Right kidney (tissue), 1 donor: ENCODE data around the gene AP1G2.

Experiments used
- DNase-seq: peaks from one replicate; pipeline ENCODE4 v3.0.0-alpha.2; 2016

AP1G2 gene

DNA sequence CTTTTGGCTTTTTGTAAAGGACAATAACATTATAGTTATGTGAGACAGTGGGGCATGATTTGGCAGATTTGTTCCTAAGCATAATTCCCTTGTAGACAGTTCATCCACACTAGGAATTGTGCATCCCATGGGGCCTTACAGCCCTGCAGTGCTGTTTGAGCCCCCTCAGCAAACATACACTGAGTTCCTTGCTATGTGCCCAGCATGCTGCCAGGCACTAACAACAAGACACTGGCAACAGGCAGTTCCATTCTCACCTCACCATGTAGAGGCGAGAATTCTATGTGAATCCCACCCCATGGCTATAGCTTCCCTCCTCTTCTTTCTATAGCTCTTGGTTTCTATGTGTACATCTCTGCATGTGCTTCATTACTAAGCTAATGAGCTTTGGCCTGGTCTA is 9.6 kb downstream of the AP1G2 start:
- no peak for DNase-seq

DNA sequence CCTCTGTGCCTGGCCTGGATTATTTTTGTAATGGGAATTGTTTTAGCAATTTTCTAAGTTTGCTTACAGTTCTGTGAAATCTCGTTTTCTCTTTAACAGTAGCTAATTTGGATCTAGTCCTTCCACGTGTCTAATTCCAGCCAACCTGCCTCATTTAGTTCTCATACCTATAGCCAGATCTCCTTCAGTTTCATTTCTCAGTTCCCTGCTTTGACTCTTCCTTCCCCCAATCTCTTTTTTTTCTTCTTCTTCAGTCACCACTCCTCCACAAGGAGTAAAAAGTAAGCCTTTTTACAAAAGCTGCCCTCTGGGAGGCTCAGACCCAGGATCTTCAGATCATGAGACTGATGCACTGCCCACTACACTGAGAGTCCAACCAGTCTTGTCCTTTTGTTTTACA is 10.1 kb downstream of the AP1G2 start:
- DNase-seq: no peak

DNA sequence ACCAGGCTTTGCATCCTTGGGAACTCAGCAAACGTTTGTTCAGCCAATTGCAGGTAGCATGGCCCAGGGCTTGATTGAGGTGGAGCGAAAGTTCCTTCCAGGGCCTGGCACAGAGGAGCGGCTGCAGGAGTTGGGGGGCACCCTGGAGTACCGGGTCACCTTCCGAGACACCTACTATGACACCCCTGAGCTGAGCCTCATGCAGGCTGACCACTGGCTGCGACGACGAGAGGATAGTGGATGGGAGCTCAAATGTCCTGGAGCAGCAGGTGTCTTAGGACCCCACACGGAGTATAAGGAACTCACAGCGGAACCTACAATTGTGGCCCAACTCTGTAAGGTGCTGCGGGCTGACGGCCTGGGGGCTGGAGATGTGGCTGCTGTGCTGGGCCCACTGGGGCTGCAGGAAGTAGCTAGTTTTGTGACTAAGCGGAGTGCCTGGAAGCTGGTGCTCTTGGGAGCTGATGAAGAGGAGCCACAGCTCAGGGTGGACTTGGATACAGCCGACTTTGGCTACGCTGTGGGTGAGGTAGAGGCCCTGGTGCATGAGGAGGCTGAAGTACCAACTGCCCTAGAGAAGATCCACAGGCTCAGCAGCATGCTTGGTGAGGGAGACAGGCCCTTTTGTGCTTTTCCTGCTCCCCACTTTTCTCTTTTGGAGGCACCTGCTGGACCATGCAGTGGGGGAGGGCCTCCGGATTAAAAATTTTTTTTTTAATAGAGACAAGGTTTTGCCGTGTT is 10.7 kb downstream of the AP1G2 start:
- DNase-seq: no peak

DNA sequence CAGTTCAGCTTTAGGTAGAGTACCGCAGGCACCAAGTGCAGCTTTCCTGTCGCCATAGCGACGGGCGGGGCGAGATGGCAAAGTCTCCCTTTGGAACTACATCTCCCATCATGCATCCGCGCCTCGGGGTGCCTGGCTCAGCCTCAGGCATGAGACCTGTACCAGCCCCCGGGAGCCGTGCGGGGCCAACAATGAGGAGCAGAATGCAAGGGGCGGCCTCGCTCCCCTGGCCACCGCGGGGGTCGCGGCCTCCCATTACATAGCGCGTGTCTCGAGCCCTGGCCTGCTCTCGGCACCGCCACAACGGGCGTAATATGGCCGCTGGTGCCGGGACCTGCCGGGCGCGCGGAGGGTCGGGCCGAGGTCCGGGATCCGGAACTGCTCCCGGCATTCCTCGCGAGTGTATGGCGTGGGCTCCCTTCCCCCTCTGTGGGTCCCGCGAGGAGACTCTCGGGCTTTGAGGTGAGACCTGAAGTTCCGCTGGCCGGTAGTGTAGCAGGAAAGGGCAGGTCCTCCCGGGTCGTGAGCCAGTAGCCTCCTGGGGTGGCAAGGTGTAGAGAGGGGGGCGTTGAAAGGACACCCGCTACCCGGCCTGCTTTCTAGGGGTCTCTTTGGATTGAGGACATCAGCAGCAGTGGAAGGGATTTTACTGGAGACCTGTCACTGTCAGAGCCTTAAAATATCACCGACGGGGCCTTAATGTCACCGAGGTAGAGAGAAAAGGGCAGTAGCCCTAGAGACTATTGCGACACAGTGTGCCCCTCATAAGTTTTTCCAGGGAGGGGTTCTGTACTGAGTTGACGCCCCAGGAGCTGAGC is 11.5 kb downstream of the AP1G2 start, which contains the start of gene THTPA:
Gene THTPA, plus strand, starts transcription at position 390 of the 818 bp plus-strand sequence. CDS start 487 bp downstream, outside the sequence.
- peak; percentile 98 for DNase-seq

DNA sequence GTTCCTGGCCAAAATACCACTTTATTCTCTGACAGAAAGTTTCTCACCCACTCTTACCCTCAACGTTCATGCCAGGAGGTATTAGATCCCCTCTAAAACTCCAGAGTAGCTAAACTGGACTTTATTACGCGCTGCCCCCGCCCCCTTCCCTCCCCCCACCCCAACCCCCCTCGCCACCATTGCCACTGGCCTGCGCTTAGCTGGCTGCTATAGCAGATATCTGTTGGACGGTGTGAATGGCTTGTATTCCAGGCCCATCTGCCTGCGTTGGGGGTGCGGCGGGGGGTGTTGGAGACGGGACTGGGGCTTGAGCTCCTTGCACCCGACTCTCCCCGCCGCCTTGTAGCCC is 12.1 kb downstream of the AP1G2 start:
- no peak for DNase-seq

DNA sequence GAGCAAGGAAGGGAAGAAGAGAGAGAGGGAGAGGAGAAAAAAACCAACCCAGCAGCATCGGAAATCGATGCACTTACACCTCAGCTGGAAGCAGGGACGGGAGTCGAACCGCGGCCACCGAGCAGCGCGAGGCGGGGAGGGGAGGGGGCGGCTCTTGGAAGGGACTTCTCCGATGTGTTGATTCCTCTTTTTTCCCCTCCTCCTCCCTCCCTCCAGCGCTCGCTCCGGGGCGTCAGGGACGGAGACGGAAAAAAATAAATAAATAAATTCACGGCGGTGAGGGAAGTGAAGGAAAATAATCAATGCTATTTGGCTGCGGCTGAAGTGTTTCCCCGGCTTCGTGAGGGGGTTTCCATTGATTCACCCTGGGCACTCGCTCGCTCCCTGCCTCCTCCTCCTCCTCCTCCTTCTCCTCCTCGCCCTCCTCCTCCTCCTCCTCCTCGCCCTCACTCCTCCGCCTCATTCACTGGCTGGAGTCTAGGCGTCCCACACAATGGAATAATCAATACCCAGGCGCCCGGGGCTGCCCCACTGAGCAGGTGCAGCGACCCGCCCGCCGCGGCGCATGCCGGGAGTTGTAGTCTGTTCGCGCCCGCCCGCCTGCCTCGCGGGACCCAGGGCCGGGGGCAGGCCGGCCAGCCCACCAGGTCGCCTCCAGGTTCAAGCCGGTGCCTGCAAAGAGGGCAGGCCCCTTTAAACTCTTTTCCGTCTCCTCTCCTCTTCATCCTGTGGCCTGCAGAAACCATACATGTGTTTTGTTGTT is 16.1 kb downstream of the AP1G2 start, which contains the start of gene ZFHX2:
Gene ZFHX2, minus strand, starts transcription at position 500 of the 763 bp plus-strand sequence. CDS start 16,440 bp downstream, outside the sequence.
- DNase-seq: peak; percentile 81

DNA sequence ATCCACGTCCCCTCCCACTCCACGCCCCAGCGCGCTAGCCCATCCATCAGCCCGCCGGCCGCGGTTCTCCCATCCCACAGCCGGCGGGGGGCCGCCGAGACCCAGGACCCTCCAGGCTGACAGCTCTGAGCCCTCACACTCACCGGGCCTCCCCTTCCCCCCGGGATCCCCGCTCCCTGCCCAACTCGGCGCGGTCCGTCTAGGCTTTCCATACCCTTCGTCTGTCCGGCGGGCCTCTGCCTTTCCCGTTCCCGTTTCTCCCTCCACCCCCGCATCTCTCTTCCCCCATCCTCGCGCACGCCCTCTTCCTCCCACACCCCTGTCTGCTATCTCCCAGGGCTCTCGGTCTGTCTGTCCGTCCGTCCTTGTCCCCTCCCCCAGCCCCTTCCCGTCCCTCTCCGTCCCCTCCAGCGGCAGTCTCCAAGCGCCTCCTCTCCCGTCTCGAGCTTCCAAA is 16.8 kb downstream of the AP1G2 start:
- DNase-seq: peak; percentile 63

DNA sequence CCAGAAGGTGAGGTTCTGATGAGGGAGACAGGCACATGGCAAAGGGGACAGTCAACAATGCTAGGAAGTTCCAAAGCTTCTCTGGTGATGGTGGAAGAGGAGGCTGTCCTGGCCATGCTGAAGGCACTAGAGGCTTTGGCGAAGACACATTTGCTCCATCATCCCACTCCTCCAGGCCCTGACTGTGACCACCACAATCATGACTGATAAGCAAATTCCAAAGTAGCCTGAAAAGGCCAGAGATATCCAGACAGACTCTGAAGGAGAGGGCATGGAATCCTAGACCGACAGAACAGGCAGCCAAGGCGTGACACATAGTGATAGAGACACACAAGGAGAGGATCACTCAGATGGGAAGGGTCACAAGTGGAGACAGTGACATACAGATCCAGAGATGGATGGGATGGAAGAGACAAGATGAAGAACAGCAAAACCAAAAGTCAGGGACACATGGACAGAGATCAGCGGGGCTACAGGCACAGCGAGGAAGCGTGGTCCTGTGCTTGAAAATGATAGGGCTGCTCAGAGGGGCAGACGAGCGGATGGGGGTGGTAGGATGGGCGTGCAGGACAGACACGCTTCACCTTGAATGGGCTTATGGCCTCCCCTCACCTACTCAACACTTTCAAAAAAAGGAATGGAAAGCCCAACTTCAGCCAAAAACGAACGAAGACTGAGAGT is 17.3 kb downstream of the AP1G2 start:
- DNase-seq: no peak

DNA sequence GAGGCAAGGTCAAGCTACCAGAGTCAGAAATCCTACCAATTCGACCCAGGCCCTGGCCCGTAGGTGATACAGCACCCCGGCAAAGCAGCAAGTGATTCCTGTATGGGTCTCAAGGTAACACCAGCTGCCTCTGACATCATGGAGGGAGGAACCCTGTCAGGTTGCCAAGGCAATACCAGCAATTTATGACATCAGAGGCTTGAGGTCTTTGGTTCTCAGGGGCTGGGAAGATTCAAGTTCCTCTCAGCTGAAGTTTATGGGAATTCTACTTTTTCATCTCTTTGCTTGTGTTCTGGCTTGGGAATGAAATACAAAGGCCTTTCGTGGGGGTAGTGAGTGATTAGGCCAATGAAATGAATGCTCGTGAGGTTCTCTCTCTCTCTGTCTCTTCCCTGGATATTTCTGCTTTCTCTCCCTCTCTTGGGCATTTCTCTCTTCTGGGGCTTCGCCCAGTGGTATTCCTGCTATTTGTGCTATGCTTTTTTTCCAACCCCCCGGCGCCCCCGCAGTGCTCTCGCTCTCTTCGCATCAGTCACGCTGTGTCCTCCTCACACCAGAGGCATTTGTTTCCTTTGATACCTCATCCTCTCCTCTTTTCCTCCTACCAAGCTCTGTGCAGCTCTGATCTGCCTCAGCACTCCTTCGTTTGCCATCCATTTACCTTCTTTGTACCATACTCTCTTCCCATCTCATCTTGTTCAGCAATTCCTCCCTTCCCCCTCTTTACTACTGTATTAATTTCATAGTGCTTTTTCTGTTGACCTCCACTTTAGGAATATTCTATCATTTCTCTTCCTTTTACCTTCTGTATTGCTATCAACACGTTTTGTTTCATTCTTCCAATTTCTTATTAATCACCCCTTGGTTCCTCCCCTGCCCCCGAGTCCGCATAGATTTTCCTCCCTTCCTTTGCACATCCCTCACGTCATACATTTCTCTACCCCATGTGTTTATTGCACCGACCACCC is 19.0 kb downstream of the AP1G2 start:
- DNase-seq: no peak

DNA sequence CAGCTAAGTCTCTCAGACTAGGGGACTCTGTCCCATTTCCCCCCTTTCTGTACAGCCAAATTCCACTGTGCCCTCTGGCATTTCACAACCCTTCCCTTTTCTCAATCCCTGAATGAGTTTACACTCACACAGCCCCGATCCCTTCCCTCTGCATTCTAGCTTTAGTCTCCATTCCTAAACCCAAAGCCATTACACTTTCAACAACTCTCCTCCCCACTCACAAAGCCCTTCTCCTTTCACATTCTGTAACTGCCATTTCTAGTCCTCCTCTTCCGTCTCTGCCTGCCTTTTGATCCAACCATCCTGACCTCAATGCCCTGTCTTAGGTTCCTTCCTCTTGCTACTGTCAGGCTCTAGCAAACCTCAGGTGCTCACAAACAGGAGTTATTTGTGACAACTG is 19.7 kb downstream of the AP1G2 start:
- DNase-seq: no peak

DNA sequence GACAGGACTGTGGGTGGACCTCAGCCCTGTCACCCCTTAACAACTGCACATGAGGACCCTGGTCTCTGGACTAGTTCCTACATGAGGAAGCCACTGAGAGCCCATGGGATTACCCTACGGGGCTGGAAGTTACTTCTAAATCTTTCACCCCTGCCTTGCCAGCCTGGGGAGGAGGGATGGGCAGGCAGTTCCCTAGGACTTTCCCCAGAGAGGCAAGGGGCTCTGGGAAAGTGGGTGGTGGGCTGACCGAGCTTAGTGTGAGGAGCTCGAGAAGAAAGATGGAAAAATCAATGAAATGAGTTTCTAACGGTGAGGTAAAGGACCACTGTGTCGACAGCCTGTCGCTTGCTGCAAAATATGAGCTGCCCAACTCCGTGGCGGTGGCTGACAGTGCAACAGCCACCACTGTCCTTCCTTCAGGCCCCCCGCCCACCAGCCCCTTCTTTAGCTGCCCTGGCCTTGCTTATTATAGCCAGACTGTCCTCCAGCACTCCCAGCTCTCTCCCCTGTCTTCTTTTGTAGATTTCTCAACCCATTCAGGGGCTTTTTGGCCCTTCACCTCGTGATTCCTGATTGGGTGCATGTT is 21.0 kb downstream of the AP1G2 start:
- no peak for DNase-seq

DNA sequence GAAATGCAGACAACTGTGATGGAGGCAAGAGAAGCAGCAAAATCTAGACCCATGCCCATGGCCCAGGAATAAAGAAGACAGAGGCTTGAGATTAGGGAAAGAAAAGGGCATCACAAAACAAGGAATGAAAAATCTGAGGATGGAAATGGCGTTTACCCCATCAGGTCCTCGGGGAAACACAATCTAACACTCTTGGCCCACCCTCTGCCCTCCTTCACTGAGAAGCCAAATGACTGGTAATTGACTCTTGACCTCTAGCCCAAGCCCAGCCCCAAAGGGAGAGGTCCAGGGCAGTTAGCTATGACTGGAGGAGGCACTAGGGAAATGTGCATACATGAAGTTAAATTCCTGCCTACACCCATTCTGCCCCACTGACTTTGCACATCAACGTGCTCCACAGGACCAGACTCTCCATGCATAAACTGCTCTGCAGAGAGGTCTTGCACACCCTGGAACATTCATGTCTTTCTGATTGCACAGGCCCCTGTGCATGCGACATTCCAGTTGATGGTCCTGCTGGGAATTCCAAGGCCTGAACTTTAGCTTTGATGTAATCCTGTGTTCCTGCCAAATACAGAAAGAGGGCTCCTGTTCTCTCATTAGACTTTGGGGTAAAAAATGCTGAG is 21.7 kb downstream of the AP1G2 start:
- DNase-seq: no peak

DNA sequence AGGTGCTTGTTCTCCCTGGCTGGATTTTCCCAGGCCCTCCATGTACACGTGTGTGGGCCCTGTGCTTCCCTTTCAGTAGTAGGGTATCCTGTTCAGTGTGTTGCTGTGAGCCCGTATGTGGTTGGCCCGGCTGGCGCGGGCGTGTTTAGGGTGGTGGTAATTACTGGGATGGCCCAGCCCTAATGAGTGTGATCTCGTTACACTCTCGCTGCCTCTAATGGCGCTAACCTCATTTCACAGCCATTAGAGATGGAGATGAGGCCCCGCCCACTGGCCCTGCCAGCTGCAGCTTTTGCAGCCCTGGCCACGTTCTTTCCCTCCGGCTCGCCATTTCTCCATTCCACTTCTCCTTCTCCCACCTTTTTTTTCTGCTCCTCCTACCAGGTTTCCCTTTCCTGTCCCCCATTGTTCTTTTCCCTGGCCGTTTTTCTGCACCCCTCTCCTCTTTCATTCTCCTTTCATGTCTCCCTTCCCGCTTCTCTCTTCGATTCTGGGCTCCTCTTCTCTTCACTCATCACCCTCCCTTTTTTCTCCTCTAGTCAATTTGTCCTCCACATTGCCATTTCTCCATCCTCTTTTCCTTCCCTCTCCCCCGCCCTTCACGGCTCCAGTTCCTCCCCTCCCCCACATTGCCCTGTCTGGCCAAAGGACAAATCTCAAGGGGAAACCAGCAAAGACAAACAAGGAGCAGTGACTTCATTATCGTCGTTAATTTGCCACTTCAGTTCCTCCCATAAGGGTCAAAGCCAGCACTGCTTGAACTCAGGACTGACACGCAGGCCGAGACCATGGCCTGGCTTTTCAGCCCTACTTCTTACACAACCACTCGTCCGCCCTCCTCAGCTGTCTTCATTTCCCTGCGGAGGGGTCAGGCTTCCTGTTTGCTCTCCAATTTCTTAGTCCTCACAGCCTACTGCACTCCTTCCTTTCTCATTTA is 22.8 kb downstream of the AP1G2 start:
- DNase-seq: peak; percentile 68

DNA sequence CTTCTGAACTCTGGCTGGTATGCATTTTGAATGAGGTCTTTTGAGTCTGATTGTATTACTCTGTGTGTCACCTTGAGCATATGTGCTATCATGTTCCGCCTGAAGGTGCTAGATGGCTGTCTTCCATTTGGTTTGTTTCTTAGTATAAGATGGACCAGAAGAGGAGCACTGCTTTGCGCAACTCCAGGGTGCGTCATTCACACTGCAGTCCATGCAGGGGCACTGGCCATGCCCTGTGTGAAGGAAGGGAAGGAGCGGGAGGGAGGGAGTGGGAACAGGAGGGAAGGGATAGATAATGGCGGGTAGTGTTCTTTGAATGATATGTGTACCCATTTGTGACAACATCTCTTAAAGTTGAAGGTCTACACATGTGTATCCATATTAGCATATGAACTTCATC is 24.2 kb downstream of the AP1G2 start:
- DNase-seq: no peak

DNA sequence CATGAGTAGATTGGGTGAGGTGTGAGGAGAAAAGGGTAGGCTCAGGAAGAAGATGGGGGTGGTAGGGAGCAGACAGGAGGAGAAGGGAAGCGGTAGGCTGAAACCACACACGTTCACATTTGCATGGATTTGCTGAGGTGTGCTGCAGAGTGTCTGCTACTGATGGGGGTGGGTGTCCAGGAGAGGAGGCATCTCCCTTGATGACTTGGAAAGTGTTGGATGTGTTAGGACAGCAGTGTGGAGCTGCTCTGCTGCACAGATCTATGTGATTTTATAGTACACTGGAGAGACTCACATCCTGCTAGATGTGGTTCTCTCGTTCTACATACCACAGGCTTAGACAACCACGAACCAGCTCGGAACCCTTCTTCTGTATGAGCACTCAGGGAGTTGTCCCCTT is 25.3 kb downstream of the AP1G2 start:
- no peak for DNase-seq

DNA sequence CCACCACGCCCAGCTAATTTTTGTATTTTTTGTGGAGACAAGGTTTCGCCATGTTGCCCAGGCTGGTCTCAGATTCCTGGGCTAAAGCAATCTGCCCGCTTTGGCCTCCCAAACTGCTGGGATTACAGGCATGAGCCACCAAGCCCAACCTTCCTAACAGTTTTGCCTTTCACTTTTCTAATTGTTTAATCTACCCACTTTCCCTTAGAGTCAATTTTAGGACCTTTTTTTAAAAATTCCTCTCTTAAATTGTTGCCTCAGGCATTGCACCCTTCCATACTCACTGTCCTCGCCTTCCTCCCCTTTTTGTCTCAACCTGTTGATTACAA is 27.5 kb downstream of the AP1G2 start:
- no peak for DNase-seq

DNA sequence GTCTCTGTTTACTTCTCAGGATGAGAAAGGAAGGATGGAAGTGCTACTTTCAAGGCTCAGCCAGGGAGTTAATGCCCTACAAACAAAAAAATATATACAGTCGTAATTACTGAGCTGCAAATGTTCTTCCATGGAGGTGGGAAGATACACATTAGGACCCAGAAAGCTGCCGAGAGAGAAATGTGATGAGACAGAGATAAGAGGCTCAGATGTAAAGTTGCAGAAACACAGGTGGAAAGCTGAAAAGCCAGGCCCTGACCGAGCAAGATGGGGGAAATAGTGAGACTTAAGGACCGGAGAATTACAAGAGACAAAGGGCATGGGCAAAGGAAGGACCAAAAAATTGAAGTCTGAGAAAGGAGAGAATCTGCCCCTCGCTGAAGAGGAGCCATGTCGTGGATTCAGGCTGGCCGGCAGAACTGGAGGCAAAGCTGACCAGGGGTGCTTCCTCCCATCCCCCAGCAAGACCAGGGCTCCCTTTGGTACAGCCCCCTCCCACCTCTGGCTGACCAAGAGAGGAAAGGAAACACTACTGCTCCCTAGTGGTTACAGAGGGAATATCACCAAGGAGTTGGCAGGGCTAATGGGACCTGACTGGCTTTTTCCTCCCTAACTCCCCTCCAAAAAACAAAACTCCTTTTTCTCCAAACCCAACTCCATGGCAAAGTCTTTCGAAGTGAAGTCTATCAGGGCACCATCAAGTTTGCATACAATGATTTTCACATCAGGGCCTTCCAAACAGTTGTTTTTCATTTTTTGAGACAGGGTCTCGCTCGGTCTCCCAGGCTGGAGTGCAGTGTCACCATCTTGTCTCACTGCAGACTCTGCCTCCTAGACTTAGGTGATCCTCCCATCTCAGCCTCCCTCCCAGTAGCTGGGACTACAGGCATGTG is 28.1 kb downstream of the AP1G2 start:
- DNase-seq: peak; percentile 56

DNA sequence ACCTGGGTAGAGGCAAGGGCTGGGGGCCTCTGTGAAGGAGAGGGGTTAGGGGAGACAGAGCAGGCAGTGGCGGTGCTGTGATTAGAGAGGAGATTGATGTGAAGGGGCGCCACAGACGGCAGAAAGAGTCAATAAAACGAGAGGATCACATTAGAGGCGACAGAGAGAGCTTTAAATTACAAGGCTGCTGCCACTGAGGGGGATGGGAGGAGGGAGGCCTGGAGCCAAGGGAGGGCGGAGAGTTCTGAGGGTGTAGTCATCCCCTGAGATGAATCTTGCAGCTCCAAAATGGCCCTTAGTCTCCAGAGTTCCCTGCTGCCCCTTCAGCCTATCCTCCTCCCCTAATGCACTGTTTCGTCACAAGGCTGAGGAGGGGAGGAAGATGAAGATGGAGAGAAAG is 28.8 kb downstream of the AP1G2 start:
- DNase-seq: no peak
